ENCODE measurements around the gene CEP164. TPM values are rescaled to one million over a fixed set of nuclear protein-coding genes. Genes with fewer than 3 reads are reported as not detected.
"Not testable (repeated sequence)": the region's sequence is repeated elsewhere in the genome, so short reads cannot be mapped to it uniquely, and the experiment has no call there.

The CEP164 gene
- total RNA-seq, 1 experiment from 2014 or later = 47.4 TPM

- intact Hi-C loops (cut with micrococcal nuclease) = no loop called here
- peaks cover 6% of the 10 kb centered on the region for H3K36me3 Mint-ChIP-seq (ENCODE audit: insufficient read depth, unreplicated experiment)
- no TSS peak for BruUV-seq (replicated peaks)
- peak; percentile 61 for DNase-seq (ENCODE audit: unreplicated experiment)
- no peak overlapping the region for H3K27ac Mint-ChIP-seq (ENCODE audit: low read depth, unreplicated experiment)
- H3K4me3 Mint-ChIP-seq (ENCODE audit: unreplicated experiment) = no peak overlapping the region
- ChIA-PET POLR2A (interaction anchor here (0.6 to 2.0 kb wide), 5 partner anchors 9 to 486 kb away, joined by 3 to 16 read pairs (median 3); partner anchors contain the start of genes CEP164 and PCSK7), CTCF (interaction anchor here (1.0 kb wide), 1 partner anchor 9 kb away, joined by 4 read pairs; the partner anchor contains the start of gene CEP164)
- no peaks in the 10 kb centered on the region for H3K27me3 Mint-ChIP-seq (ENCODE audit: insufficient read depth, unreplicated experiment)
- no peaks in the 10 kb centered on the region for H3K9me3 Mint-ChIP-seq (ENCODE audit: unreplicated experiment)
- peaks cover 13% of the 10 kb centered on the region for H3K4me1 Mint-ChIP-seq (ENCODE audit: insufficient read depth, unreplicated experiment)
- TF ChIP-seq CTCF (IDR thresholded peaks at IDR 0.05; ENCODE audit: unreplicated experiment) = no peak
Observed at GRCh38 chr11:117319214-117319840, 8.3 kb upstream of the CEP164 start.

- ChIA-PET CTCF (interaction anchor here (0.8 to 1.0 kb wide), 2 partner anchors 16 to 221 kb away, joined by 3 to 4 read pairs; no protein-coding TSS in a partner anchor), POLR2A (interaction anchor here (0.6 to 2.2 kb wide), 11 partner anchors 8 to 445 kb away, joined by 3 to 25 read pairs (median 4); partner anchors contain the start of genes BACE1, PAFAH1B2 and SIDT2)
- peaks cover 12% of the 10 kb centered on the region for H3K36me3 Mint-ChIP-seq (ENCODE audit: insufficient read depth, unreplicated experiment)
- H3K4me1 Mint-ChIP-seq (ENCODE audit: insufficient read depth, unreplicated experiment); H3K27me3 Mint-ChIP-seq (ENCODE audit: insufficient read depth, unreplicated experiment); DNase-seq (ENCODE audit: unreplicated experiment); H3K4me3 Mint-ChIP-seq (ENCODE audit: unreplicated experiment); intact Hi-C loops (cut with micrococcal nuclease); H3K9me3 Mint-ChIP-seq (ENCODE audit: unreplicated experiment); H3K27ac Mint-ChIP-seq (ENCODE audit: low read depth, unreplicated experiment): not testable (repeated sequence)
- TSS peak; percentile 92 for BruUV-seq (replicated peaks)
Observed at GRCh38 chr11:117327255-117327566, 443 bp upstream of the CEP164 start.

- peak; percentile 44 for DNase-seq (ENCODE audit: unreplicated experiment)
- BruUV-seq (replicated peaks) = TSS peak; percentile 55
- CTCF ChIA-PET = interaction anchor here (0.6 to 1.2 kb wide), 3 partner anchors 9 to 201 kb away, joined by 3 to 6 read pairs (median 4); partner anchors contain the start of gene PCSK7
- peaks cover 13% of the 10 kb centered on the region for H3K36me3 Mint-ChIP-seq (ENCODE audit: insufficient read depth, unreplicated experiment)
- no peaks in the 10 kb centered on the region for H3K27me3 Mint-ChIP-seq (ENCODE audit: insufficient read depth, unreplicated experiment)
- intact Hi-C loops (cut with micrococcal nuclease) = no loop called here
- H3K27ac Mint-ChIP-seq (ENCODE audit: low read depth, unreplicated experiment) = no peak overlapping the region
- POLR2A ChIA-PET = interaction anchor here (0.6 to 2.2 kb wide), 13 partner anchors 8 to 184 kb away, joined by 3 to 25 read pairs (median 5); partner anchors contain the start of genes BACE1, PAFAH1B2, PCSK7 and SIDT2
- H3K9me3 Mint-ChIP-seq (ENCODE audit: unreplicated experiment) = no peaks in the 10 kb centered on the region
- H3K4me1 Mint-ChIP-seq (ENCODE audit: insufficient read depth, unreplicated experiment) = peaks cover 10% of the 10 kb centered on the region
- H3K4me3 Mint-ChIP-seq (ENCODE audit: unreplicated experiment) = no peak overlapping the region
- TF ChIP-seq CTCF (IDR thresholded peaks at IDR 0.05; ENCODE audit: unreplicated experiment) = no peak
Observed at GRCh38 chr11:117328375-117329010, 839 bp downstream of the CEP164 start.

- Mint-ChIP-seq H3K36me3 (ENCODE audit: insufficient read depth, unreplicated experiment) (peaks cover 37% of the 10 kb centered on the region), H3K4me3 (ENCODE audit: unreplicated experiment) (no peak overlapping the region), H3K9me3 (ENCODE audit: unreplicated experiment) (no peaks in the 10 kb centered on the region), H3K4me1 (ENCODE audit: insufficient read depth, unreplicated experiment) (peaks cover 14% of the 10 kb centered on the region), H3K27ac (ENCODE audit: low read depth, unreplicated experiment) (no peak overlapping the region), H3K27me3 (ENCODE audit: insufficient read depth, unreplicated experiment) (no peaks in the 10 kb centered on the region)
- no peak for TF ChIP-seq CTCF (IDR thresholded peaks at IDR 0.05; ENCODE audit: unreplicated experiment)
- POLR2A ChIA-PET = no interaction called here
- intact Hi-C loops (cut with micrococcal nuclease) = no loop called here
- BruUV-seq (replicated peaks) = no TSS peak
- DNase-seq (ENCODE audit: unreplicated experiment) = no peak
- CTCF ChIA-PET = interaction anchor here (1.3 to 1.6 kb wide), 2 partner anchors 93 to 101 kb away, joined by 3 to 4 read pairs; partner anchors contain the start of gene PCSK7
Observed at GRCh38 chr11:117332843-117333242, 5.2 kb downstream of the CEP164 start.

Data from MCF 10A (cell line).